Fibroblast of skin of right biceps (primary cell): ENCODE data around the gene TMCC1.
"Not testable (repeated sequence)": the region's sequence is repeated elsewhere in the genome, so short reads cannot be mapped to it uniquely, and the experiment has no call there.

Source experiments
- DNase-seq: peaks from one replicate; pipeline ENCODE4 v3.0.0-alpha.2; 2013

The TMCC1 gene

DNA sequence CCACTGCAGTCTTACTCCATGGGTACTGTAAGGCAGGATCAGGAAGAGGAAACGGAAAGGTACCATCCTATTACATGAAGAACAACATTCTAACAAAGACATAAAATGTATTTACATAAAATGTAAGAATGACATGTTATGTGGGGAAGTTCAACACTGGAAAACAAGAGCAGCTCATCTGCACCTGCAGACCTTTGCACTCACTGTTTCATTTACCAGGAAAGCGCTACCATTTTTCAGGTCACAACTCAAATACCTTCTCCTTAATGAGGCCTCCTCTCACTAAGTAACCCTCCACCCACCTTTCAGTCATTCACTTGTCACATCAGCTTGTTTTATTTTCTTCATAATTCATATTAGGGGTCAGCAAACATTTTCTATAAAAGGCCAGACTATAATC is 2.6 kb downstream of the TMCC1 start:
- DNase-seq: no peak

DNA sequence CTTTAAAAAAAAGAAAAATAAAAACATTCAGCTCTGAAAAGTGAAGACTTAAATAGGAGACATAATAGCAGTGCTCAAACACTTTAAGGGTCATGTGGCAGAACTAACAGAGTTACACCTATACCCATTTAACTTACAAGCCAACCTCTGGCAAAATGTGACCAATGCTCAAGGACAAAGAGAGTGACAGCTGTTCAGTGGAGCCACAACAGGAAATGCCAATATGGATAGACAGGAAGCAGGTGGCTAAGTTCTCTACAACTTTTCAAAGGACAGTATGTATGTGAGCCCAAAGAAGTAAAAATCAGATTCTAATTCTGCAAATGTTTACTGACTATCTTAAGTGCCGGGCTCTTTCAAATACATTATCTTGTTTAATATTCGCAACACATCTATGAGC is 3.4 kb downstream of the TMCC1 start:
- DNase-seq: no peak

DNA sequence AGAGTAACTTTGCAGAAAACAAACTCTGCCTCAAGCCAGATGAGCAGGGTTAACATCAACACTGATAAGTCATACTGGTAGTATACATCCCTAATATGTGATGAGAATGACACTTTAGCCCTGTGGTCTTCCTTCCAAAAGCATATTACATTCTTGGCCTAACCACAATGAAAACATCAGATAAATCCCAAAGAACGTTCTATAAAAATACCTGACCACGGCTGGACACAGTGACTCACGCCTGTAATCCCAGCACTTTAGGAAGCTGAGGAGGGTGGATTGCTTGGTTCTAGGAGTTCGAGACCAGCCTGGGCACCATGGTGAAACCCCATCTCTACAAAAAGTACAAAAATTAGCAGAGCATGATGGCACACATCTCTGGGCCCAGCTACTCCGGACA is 4.7 kb downstream of the TMCC1 start:
- peak; percentile 93 for DNase-seq

DNA sequence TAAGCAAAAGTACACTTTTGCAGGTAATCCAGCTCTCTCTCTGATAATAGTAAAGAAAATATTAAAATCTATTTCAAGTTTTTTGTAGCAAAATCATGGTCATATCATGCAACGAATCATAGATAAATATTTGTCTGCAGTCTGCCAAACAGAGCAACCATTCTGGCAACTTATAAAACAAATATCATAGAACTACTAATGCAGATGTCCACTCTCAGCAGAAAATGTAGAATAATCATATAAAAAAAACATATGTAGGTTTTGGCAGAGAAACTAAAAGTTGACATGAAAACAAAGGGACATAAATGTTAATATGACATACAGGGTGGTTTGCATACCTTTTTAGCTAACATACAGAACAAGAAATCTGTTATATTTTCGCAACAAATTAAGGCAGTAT is 12.2 kb downstream of the TMCC1 start:
- no peak for DNase-seq

DNA sequence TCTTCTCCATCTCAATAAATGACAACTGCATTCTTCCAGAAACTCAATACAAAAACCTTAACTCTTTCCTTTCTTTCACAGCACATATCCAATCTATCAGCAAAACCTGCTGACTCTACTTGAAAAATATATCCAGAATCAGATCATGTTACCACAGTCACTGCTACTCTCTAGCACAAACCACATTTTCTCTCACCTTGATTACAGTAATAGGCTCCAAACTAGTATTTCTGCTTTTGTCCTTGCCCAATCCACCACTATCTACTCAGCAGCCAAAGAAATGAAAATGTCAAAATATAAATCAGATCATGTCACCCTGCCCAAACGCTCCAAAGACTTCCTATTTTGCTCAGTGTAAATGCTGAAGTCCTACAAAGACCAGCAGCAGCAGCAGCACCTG is 15.2 kb downstream of the TMCC1 start:
- no peak for DNase-seq

DNA sequence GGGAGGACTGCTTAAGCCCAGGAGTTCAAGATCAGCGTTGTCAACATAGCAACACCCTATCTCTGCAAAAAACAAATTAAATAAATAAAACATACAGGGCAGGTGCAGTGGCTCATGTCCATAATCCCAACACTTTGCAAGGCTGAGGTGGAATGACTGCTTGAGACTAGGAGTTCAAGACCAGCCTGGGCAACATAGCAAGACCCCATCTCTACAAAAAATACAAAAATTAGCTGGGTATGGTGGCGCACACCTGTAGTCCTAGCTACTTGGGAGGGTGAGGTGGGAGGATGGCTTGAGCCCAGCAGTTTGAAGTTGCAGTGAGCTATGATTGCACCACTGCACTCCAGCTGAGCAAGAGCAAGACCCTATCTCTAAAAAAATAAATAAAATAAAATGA is 19.0 kb downstream of the TMCC1 start:
- DNase-seq: not testable (repeated sequence)

DNA sequence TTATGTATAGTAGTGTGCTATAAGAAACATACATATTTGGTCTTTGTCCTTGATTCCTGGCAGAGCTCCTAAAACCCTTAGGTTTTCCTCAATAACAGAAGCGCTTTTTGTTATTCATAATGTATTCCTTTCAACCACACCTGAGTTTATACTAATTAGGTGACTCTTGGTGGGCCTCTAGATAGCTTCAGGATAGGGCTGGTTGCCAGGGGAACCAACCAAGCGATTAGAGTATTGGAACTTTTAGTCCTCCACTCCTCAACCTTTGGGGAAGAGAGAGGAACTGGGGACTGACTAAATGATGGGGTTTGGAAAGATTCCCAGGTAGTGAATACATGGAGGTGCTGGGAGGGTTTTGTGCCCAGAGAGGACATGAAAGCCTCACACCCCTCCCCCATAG is 24.6 kb downstream of the TMCC1 start:
- DNase-seq: no peak

DNA sequence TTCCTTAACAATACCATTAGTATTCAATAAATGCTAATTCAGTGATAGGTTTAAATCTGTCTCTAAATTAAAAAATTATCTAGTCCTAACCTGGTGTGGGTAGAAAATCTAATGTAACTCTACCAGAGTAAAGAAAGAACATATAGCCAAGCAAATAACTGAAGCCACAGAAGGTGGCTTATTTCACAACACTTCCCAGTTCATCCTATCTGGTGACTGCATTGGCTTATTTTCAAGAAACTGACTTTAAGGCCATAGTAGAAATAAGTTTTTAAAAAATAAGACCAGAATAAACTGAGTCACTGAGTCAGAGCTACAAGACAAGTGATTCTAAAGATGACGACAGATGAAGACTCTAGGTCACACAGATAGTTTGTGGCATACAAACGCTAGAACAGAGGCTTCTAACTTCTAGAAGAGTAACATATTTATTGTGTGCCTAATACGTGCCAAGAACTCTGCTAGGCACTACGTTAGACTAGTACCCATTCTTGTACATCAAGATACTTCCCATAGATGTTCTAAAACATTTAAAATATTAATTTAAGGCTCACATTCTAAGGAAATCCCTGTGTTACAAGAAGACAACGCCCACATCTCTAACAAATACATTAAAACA is 25.9 kb downstream of the TMCC1 start:
- DNase-seq: no peak

DNA sequence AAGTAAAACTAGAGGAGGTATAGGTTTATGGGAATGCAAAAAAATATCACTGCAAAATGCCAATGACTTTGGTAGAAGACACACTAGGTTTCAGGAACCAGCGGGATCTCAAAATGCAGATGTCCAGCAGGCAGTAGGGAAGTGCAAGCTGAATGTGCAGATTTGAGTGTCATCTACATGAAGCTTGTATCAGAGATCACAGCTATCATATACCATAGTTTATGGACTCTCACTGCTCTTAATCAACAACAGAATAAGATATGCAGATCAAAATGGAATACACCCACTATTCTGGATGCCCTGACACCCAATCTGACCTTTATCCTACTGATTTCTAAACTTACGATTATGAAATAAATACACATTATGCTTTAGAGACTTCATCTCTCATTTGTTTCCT is 27.7 kb downstream of the TMCC1 start:
- DNase-seq: no peak

DNA sequence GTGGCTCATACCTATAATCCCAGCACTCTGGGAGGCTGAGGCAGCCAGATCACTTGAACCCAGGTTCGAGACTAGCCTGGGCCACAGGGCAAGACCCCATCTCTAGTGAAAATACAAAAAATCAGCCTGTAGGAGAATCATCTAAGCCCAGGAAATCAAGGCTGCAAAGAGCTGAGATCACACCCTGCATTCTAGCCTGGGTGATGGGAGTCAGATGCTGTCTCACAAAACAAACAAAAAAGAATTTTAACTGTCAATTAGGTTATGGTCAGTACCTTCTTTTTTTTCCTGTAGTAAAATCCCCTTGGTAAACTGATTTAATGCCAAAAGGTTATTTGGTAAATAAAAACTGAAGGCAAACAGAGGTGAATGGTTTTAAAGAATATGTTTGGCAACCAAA is 29.0 kb downstream of the TMCC1 start:
- no peak for DNase-seq

DNA sequence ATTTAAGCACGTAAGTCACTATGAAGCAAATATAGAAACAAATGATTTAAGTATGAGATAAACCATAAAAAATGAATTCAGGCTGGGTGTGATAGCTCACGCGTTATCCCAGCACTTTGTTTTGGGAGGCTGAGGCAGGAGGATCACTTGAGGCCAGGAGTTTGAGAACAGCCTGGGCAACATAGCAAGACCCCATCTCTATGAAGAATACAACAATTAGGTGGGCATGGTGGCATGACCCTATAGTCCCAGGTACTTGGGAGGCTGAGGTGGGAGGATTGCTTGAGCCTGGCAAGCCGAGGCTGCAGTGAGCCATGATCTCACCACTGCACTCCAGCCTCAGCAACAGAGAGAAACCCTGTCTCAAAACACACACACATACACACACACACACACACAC is 34.2 kb downstream of the TMCC1 start:
- no peak for DNase-seq

DNA sequence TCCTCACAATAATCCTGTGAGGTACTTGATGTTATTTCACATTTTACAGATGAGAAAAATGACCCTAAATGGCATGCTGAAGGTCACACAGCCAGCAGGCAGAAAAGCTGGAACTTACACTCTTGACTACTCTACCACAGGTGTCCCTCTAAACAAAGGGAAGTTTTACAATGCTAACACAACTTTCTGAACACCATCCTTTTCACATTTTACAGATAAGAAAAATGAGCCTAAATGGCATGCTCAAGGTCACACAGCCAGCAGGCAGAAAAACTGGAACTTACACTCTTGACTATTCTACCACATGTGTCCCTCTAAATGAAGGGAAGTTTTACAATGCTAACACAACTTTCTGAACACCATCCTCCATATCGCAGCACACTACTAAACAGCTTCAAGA is 35.6 kb downstream of the TMCC1 start:
- DNase-seq: no peak

DNA sequence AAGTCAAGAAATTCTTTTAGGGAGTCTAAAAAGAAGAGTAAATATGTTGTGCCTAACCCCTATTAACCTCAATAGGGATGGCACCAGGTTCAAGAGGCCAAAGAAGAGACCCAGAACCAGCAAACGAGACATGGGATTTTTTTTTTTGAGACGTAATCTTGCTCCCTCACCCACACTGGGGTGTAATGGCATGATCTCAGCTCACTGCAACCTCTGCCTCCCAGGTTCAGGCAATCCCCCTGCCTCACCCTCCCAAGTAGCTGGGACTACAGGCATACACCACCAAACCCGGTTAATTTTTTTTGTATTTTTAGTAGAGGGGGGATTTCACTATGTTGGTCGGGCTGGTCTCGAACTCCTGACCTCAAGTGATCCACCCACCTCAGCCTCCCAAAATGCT is 36.7 kb downstream of the TMCC1 start:
- not testable (repeated sequence) for DNase-seq

DNA sequence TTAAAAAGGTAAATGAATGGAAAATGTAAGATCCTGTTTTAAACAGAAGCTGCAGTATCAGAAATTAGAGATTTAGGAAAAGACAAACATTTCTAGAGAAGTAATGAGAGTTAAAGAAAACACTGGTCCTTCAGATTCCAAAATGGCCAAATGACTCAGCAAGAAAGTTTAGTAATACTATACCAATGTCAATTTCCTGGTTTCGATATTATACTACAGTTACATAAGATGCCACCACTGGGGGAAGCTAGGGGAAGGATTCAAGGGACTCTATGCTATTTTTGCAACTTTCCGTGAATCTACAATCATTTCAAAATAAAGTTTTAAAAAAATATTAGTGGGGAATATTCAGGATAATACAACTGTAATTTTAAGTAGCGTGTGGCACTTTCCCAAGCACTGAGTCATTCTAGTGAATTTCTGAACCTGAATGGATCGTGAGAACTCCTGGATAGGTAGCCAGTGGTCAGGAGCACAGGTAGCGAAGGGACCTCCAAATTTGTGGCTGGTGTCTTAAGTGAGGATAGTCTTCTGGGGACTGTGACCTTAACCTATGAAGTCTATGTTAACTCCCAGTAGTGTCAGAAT is 37.6 kb downstream of the TMCC1 start:
- DNase-seq: peak; percentile 50

DNA sequence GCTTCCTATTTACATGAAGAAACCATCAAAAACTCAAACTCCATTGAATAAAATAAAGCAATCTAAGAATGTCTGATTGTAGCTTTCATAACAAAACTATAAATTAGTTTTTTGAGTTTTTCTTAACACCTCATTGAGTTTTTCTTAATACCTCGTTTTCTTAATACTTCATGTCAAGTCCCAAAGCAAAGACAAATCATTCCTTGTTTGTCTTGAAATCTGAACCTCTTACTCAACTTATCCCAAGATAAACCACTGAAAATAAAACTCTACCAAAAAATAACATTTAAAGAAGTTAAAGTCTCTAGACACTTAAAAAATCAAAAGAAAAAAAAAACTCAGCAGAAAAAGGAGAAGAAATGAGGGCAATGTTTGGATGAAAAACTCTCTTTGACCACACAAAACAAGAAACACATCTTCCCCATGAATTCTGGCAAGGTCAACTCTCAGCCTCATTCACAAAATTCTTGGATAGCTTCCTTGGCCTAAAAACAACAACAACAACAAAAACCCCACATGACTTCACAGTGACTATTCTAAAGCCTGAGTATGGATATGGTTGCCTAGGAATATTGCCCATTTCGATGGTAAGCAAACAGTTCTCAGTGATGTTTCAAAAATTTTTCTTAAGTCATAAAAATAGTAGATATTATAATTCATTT is 38.2 kb downstream of the TMCC1 start:
- peak; percentile 18 for DNase-seq

DNA sequence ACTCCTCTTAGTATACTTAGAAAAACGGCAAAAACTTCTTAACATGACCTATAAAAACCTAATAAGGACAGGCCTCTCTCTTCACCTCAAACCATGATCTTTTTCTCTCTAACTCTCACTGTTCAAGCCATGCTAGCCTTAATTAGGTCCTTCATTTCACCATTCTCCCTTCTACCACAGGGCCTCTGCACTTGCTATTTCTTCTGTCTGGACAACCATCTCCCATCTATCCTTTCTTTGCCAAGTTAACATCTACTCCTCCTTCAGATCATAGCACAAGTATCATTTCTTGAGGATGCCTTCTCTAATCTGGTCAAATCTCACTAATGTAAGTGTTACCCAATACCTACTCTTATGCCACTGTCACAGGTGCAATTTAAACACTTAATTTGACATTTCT is 39.1 kb downstream of the TMCC1 start:
- DNase-seq: no peak

DNA sequence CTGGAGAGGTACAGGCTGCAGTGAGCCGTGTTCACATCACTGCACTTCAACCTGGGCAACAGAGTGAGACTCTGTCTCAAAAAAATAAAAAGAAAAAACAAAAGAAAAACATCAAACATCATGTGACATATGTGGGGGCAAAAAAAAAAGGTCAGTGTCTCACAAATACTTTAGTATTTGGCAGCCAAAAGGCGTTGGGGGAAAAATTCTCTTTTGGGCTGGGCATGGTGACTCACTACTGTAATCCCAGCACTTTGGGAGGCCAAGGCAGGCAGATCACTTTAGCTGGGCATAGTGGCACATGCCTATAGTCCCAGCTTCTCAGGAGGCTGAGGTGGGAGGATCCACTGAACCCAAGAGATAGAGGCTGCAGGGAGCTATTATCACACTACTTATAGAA is 47.6 kb downstream of the TMCC1 start:
- no peak for DNase-seq

DNA sequence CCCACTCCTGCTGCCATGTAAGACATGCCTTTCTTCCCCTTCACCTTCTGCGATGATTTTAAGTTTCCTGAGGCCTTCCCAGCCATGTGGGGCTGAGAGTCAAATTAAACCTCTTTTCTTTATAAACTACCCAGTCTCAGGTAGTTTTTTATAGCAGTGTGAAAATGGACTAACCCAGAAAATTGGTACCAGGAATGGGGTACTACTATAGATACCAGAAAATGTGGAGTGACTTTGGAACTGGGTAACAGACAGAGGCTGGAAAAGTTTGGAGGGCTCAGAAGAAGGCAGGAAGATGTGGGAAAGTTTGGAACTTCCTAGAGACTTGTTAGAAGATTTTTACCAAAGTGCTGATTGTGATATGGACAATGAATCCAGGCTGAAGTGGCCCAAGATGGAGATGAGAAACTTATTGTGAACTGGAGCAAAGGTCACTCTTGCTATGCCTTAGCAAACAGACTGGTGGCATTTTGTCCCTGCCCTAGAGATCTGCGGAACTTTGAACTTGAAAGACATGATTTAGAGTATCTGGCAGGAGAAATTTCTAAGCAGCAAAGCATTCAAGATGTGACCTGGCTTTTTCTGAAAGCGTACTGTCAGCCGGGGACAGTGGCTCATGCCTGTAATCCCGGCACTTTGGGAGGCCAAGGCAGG is 52.7 kb downstream of the TMCC1 start:
- DNase-seq: no peak

DNA sequence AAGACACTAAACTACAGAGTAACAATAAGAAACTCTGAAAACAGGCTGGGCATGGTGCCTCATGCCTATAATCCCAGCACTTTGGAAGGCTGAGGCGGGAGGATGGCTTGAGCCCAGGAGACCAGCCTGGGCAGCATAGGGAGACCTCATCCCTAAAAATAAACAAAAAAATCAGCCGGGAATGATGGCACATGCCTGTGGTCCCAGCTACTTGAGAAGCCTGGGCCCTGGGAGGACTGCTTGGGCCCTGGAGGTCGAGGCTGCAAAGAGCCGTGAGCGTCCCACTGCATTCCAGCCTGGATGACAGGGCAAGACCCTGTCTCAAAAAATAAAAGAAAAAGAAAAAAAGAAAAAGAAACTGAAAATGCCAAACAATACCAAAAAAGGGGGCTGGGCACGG is 55.4 kb downstream of the TMCC1 start:
- no peak for DNase-seq

DNA sequence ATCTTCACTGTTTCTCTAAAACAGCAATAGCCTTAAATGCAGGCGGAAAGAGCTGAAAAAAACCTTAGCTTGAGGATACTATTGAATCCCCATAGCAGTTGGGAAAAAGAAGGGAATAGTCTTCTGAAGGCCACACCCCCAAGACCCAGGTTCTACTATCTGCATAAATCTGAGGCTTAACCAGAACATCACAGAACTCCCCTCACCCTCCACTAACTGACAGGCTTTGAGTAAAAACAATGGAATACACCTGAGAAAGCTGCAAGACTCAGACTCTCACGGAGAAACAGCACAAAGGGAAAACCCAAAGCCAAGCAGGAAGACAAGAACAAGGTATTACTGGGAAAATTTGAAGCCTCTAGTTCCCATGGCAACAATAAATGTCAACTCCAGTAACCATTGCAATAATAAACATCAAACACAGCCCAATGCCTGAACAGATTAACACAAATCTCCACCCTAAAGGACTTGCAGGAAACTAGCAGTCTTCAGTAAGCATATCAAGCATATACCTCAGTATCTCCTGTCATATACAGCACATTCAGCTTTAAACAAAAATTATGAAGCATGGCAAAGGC is 56.4 kb downstream of the TMCC1 start:
- no peak for DNase-seq

DNA sequence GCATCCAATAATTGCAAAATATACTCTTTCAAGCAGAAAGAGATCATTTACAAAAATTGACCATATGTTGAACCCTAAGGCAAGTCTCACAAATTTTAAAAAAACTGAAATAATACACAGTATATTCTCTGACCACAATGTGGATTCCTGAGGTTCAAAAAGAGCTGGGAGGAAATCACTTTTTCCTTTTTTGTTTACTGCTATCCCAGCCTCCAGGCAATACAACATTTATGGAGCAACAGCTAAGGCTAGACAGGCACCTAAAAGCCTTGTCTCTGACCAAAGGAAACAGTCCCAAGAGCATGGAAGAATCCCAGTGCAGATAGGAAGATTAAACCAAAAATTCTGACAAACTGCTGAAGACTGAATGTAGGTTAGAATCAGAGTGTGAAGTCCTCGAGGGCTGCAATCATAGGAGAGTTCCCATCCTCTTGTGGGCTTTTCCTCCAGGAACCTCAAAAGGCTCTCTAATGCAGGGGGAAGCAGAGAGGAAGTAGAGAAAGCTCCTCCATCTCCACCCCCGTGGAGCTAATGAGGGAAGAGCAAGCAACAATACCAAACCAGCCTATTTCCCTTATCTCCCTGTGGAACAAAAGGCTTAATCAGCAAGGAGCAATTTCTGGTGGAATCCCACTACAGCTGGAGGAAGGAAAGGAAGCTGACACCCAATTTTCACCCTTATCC is 57.0 kb downstream of the TMCC1 start:
- no peak for DNase-seq

DNA sequence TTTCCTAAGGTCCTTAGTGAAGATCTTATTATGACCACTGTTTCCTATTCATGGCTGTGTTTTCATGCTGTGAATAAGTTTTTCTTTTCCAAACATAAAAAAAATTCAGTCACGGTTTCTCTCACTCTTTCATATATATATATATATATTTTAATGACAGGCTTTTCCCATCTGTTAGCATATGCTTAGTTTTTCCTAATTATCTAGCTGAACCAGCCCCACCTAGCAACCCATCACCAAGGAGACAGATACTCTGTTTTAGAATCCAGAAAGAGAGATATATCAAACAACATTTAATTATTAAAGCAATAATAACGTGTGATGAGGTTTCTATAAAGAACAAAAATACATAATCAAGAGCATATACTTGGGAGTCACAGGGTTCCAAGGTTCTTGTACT is 58.3 kb downstream of the TMCC1 start:
- no peak for DNase-seq

DNA sequence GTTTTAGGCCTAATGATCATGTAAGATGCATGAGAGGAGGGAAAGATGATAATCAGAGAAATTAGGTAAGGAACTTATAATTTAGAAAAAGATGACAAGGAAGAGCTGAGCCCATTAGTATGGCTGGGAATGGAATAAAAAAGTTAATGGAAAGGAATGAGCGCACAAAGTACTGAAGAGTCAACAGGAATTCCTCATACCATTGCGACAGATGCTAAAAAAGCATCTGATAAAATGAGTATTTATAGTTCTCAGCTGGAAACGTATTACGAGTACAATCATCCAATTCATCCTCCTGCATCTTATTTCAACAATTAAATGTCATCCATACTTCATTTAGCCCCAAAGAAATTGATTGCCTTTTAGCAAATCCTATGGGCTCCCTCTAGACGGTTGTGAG is 58.9 kb downstream of the TMCC1 start:
- no peak for DNase-seq
